K562 (cell line): ENCODE results near the gene C6orf62. TPM values are rescaled to one million over a fixed set of nuclear protein-coding genes. Genes with fewer than 3 reads are reported as not detected.

Source experiments
- ATAC-seq: fragments of 200-7000 bp; cut with Tn5 transposase; 3 replicates; pipeline ENCODE4 v1.9.1; 2020; ENCODE audit warnings: moderate library complexity
- BruUV-seq: library from RNA; stranded (reverse); fragments of 400-500 nt; replicated peaks from 2 replicates; lab custom pipeline; 2021; lab: Mats Ljungman, UMichigan
- CTCF ChIA-PET: fragments of 300-600 bp; formaldehyde crosslinking; extraction: SDS; loops from one replicate; lab custom pipeline; 2021; ENCODE audit warnings: low intra/inter-chr PET ratio; lab: Yijun Ruan, JAX
- POLR2A ChIA-PET: fragments of 300-600, 350-650 bp; sonication (Branson Sonifier 250); formaldehyde crosslinking; extraction: SDS; loops from one replicate; lab custom pipeline; 2021; ENCODE audit warnings: antibody characterized with exemption, inconsistent platforms; lab: Yijun Ruan, JAX
- DNase-seq, 4 experiments: peaks; one replicate each; pipeline versions ENCODE4 v3.0.0 to v3.0.0-alpha.2; 2011 to 2018; ENCODE audit warnings: low spot score in 3 of 4, mixed read lengths in 3 of 4; ENCODE audit errors: extremely low read depth in 1 of 4
- FAIRE-seq: peaks from 2 replicates; lab custom pipeline; 2011; peaks lifted over from hg19 to GRCh38; lab: Jason Lieb, UNC
- H2AFZ ChIP-seq: 2 replicates; pipeline ENCODE4 v1.6.0; 2011; ENCODE audit warnings: low read depth, low read length, control low read depth, inconsistent platforms
- H3K27ac ChIP-seq: fragments of 200-600 bp; 3 replicates; pipeline ENCODE4 v1.8.0; 2011; ENCODE audit warnings: low read depth, mild to moderate bottlenecking, control low read depth, inconsistent platforms, low read length, moderate library complexity, mixed read lengths; ENCODE audit errors: extremely low read depth
- H3K27me3 ChIP-seq, 2 experiments: fragments of 300-600 bp in 1 of 2; 2 replicates in 1 of 2; 3 replicates in 1 of 2; pipeline versions ENCODE4 v1.6.0 to v1.8.0; 2011; ENCODE audit warnings: inconsistent platforms in 2 of 2, low read length in 2 of 2, mild to moderate bottlenecking in 1 of 2, mixed read lengths in 1 of 2, moderate library complexity in 1 of 2; ENCODE audit not compliant: control insufficient read depth in 2 of 2, insufficient read depth in 2 of 2
- H3K36me3 ChIP-seq: fragments of 300-600 bp; 3 replicates; pipeline ENCODE4 v1.8.0; 2011; ENCODE audit warnings: mild to moderate bottlenecking, low read length, inconsistent platforms; ENCODE audit not compliant: control insufficient read depth, insufficient read depth
- H3K4me1 ChIP-seq, 2 experiments: fragments of 200-600 bp in 1 of 2; replicated peaks in 1 of 2; 2 replicates in 1 of 2; 3 replicates in 1 of 2; pipeline versions ENCODE4 v1.5.1 to v1.8.0; 2011; ENCODE audit warnings: inconsistent platforms in 2 of 2, low read length in 2 of 2, mild to moderate bottlenecking in 1 of 2, mixed read lengths in 1 of 2, moderate library complexity in 1 of 2; ENCODE audit not compliant: control insufficient read depth in 2 of 2, insufficient read depth in 2 of 2
- H3K4me2 ChIP-seq: 2 replicates; pipeline ENCODE4 v1.6.1; 2011; ENCODE audit warnings: low read length, control low read depth, inconsistent platforms, mixed read lengths; ENCODE audit not compliant: insufficient read depth
- H3K4me3 ChIP-seq: fragments of 200-600 bp; sonication (generic), shearing (Covaris generic); 2 replicates; pipeline ENCODE4 v1.5.1; 2016; ENCODE audit warnings: control low read depth, inconsistent platforms
- H3K79me2 ChIP-seq: fragments of 200-600 bp; 3 replicates; pipeline ENCODE4 v1.8.0; 2011; ENCODE audit warnings: low read length, inconsistent platforms; ENCODE audit not compliant: control insufficient read depth, insufficient read depth
- H3K9ac ChIP-seq, 2 experiments: 2 replicates each; pipeline versions ENCODE4 v1.6.0 to v1.6.1; 2011; ENCODE audit warnings: low read depth in 2 of 2, low read length in 2 of 2, control low read depth in 1 of 2, inconsistent platforms in 1 of 2, mild to moderate bottlenecking in 1 of 2, mixed read lengths in 1 of 2; ENCODE audit not compliant: insufficient read depth in 1 of 2
- H3K9me1 ChIP-seq: one replicate; pipeline ENCODE4 v1.6.0; 2011; ENCODE audit warnings: inconsistent platforms, mild to moderate bottlenecking, low read length, moderate library complexity; ENCODE audit not compliant: control insufficient read depth, insufficient read depth
- H3K9me3 ChIP-seq: replicated peaks from 2 replicates; pipeline ENCODE4 v1.5.1; 2011; ENCODE audit warnings: low read depth, low read length, inconsistent platforms; ENCODE audit not compliant: control insufficient read depth, insufficient read depth
- H4K20me1 ChIP-seq: replicated peaks from 2 replicates; pipeline ENCODE4 v1.6.1; 2011; ENCODE audit warnings: low read length, inconsistent platforms, mixed read lengths; ENCODE audit not compliant: control insufficient read depth, insufficient read depth
- ARID2 ChIP-seq: fragments of 450-650 bp; IDR thresholded peaks from 2 replicates; pipeline ENCODE4 v1.6.1; 2017; ENCODE audit warnings: antibody characterized with exemption, mild to moderate bottlenecking
- ATF3 ChIP-seq, 2 experiments: fragments of 450-650 bp in 1 of 2; sonication (generic) in 1 of 2; formaldehyde crosslinking in 1 of 2; IDR thresholded peaks in 1 of 2; conservative IDR thresholded peaks in 1 of 2; 2 replicates each; pipeline versions ENCODE4 v1.6.1 to v1.8.1; 2016 to 2023; ENCODE audit warnings: mild to moderate bottlenecking in 2 of 2, moderate library complexity in 2 of 2, inconsistent platforms in 1 of 2, missing genetic modification reagents in 1 of 2
- BMI1 ChIP-seq: fragments of 150-350 bp; IDR thresholded peaks from 2 replicates; pipeline ENCODE4 v1.6.1; 2014; ENCODE audit warnings: low read length
- BRD4 ChIP-seq: fragments of 200-600 bp; sonication (generic); IDR thresholded peaks from 2 replicates; pipeline ENCODE4 v1.6.1; 2017; ENCODE audit warnings: inconsistent platforms
- CBX5 ChIP-seq: IDR thresholded peaks from 2 replicates; pipeline ENCODE4 v1.6.1; 2014; ENCODE audit warnings: low read depth, borderline replicate concordance
- EZH2 ChIP-seq: IDR thresholded peaks from 2 replicates; pipeline ENCODE4 v1.6.1; 2012; ENCODE audit warnings: low read depth, mild to moderate bottlenecking, inconsistent platforms, low read length, borderline replicate concordance
- GTF2E2 ChIP-seq: fragments of 200-800 bp; sonication (Bioruptor generic); IDR thresholded peaks from 2 replicates; pipeline ENCODE4 v1.6.1; 2016; ENCODE audit warnings: missing genetic modification characterization, missing compliant biosample characterization
- HDAC2 ChIP-seq: fragments of 450-650 bp; IDR thresholded peaks from 2 replicates; pipeline ENCODE4 v1.6.1; 2016; ENCODE audit warnings: mild to moderate bottlenecking
- NFE2 ChIP-seq: IDR thresholded peaks from 2 replicates; pipeline ENCODE4 v1.6.1; 2014; ENCODE audit warnings: antibody characterized with exemption, low read depth
- NFXL1 ChIP-seq: fragments of 450-650 bp; formaldehyde crosslinking; IDR thresholded peaks from 2 replicates; pipeline ENCODE4 v1.4.0; 2021; ENCODE audit warnings: mild to moderate bottlenecking
- POLR2G ChIP-seq: fragments of 200-400 bp; formaldehyde crosslinking; IDR thresholded peaks from 2 replicates; pipeline ENCODE4 v1.6.1; 2017; ENCODE audit warnings: low read depth, mild to moderate bottlenecking, antibody characterized with exemption, low read length, moderate library complexity
- POLR3A ChIP-seq: IDR thresholded peaks from 2 replicates; pipeline ENCODE4 v1.6.1; 2011; ENCODE audit warnings: borderline replicate concordance, mild to moderate bottlenecking, moderate library complexity; ENCODE audit not compliant: insufficient read length, insufficient read depth; ENCODE audit errors: extremely low read depth
- POLR3G ChIP-seq: IDR thresholded peaks from 2 replicates; pipeline ENCODE4 v1.6.1; 2011; ENCODE audit not compliant: insufficient read length, insufficient replicate concordance; ENCODE audit errors: extremely low read depth
- SMARCB1 ChIP-seq: IDR thresholded peaks from 2 replicates; pipeline ENCODE4 v1.6.1; 2011; ENCODE audit warnings: improper control_type of control experiment, low read depth; ENCODE audit not compliant: insufficient read length
- TAF1 ChIP-seq: IDR thresholded peaks from 2 replicates; pipeline ENCODE4 v1.6.1; 2011; ENCODE audit warnings: mild to moderate bottlenecking, low read length, moderate library complexity; ENCODE audit not compliant: insufficient read depth, control insufficient read depth, severe bottlenecking; ENCODE audit errors: extremely low read depth
- THAP12 ChIP-seq: fragments of 250-450 bp; sonication (Bioruptor Pico); IDR thresholded peaks from 2 replicates; pipeline ENCODE4 v1.9.0; 2021; ENCODE audit warnings: mild to moderate bottlenecking, inconsistent platforms
- ZNF57 ChIP-seq: fragments of 450-650 bp; formaldehyde crosslinking; IDR thresholded peaks from 2 replicates; pipeline ENCODE4 v1.4.0; 2020; ENCODE audit warnings: mild to moderate bottlenecking, moderate library complexity
- ZNF76 ChIP-seq: fragments of 250-450 bp; sonication (Bioruptor Pico); IDR thresholded peaks from 2 replicates; pipeline ENCODE4 v1.4.0; 2020; ENCODE audit warnings: mild to moderate bottlenecking, moderate library complexity, borderline replicate concordance
- WGBS: fragments of 100-300 bp; shearing (Covaris generic); methylation state at CpG from one replicate; pipeline ENCODE4 v1.1.6; 2016; ENCODE audit warnings: low coverage, mixed read lengths; ENCODE audit not compliant: insufficient coverage; ENCODE audit errors: missing lambda C conversion rate; 5-methylcytosine and 5-hydroxymethylcytosine counted together
- in situ Hi-C: fragments of 300-500 bp; cut with MboI; formaldehyde crosslinking; loops from 4 replicates; pipeline ENCODE4 v1.15.0; 2018; ENCODE audit warnings: inconsistent platforms, mixed read lengths
- intact Hi-C: fragments of 100-400 bp; cut with micrococcal nuclease; formaldehyde crosslinking; loops from 2 replicates; pipeline ENCODE4 v1.14.2; 2022
- polyA plus RNA-seq, 8 experiments: library from polyadenylated mRNA; depleted of rRNA in 4 of 8; stranded (reverse) in 5 of 8; unstranded in 3 of 8; fragments of >200 nt; fragmentation: Nextera tagmentation in 2 of 8; fragmentation: Illumina TruSeq in 1 of 8; extraction: Ambion mirVana in 2 of 8; extraction: Trizol in 1 of 8; gene quantifications; 2 replicates each; pipeline versions ENCODE4 v1.2.1 to v1.2.3, GENCODE V29; 2011 to 2014; ENCODE audit warnings: inconsistent platforms in 1 of 8, missing spikeins in 1 of 8
- total RNA-seq, 7 experiments: library from RNA; depleted of rRNA in 6 of 7; stranded (reverse); fragments of >200 nt in 6 of 7; fragmentation: Illumina TruSeq in 2 of 7; extraction: Trizol in 2 of 7; gene quantifications; 2 replicates each; pipeline versions ENCODE4 v1.2.1 to v1.2.3, GENCODE V29; 2011 to 2021; ENCODE audit warnings: low replicate concordance in 1 of 7
- TF ChIP-seq, protein P1 (sequence below): fragments of 250-450 bp; sonication (Bioruptor Pico); IDR thresholded peaks from 2 replicates; pipeline ENCODE4 v1.4.0; 2020; ENCODE audit warnings: mild to moderate bottlenecking

The C6orf62 gene
- total and polyA plus RNA-seq, 9 of the 15 experiments (the other 6 are each of a cell fraction or from before 2014, with no cell fraction given): 48.5 to 579 (median 111) TPM

DNA sequence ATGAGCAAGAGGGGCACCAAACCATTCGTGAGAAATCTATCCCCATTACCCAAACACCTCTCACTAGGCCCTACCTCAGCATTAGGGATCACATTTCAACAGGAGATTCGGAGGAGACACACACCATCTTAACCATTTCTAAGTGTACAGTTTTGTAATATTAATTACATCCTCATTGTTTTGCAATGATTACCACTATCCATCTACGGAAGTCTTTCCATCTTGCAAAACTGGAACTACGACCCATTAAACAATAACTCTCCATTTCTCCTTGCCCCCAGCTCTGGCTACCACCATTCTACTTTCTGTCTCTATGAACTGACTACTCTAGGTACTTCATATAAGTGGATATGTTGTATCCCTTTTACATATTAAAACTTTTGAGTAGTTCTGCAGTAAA lies 32.0 kb downstream of the C6orf62 start:
- intact Hi-C loops: no loop called here

More for the DNA sequence above, 32.0 kb downstream of the C6orf62 start:
- WGBS: 85% methylated on average over 4 of the region's 4 CpGs
- H3K9me3 ChIP-seq: no peaks in the 10 kb centered on the region
- H3K27me3 ChIP-seq: no peaks in the 10 kb centered on the region
- TF ChIP-seq BMI1 (no peak), SMARCB1 (no peak), POLR3G (no peak), CBX5 (no peak), POLR2G (no peak), EZH2 (no peak), NFE2 (no peak), ZNF76 (CRISPR knock-in tag) (no peak), HDAC2 (no peak), GTF2E2 (tag) (no peak), TAF1 (no peak), ZNF57 (CRISPR knock-in tag) (no peak), THAP12 (CRISPR knock-in tag) (no peak), BRD4 (no peak), NFXL1 (CRISPR knock-in tag) (no peak), ATF3 (IDR thresholded peaks at IDR 0.05) (no peak), ATF3 (CRISPR knock-in tag; conservative IDR thresholded peaks at IDR 0.05) (no peak), ARID2 (no peak), POLR3A (no peak)
- TF ChIP-seq, protein P1, sequence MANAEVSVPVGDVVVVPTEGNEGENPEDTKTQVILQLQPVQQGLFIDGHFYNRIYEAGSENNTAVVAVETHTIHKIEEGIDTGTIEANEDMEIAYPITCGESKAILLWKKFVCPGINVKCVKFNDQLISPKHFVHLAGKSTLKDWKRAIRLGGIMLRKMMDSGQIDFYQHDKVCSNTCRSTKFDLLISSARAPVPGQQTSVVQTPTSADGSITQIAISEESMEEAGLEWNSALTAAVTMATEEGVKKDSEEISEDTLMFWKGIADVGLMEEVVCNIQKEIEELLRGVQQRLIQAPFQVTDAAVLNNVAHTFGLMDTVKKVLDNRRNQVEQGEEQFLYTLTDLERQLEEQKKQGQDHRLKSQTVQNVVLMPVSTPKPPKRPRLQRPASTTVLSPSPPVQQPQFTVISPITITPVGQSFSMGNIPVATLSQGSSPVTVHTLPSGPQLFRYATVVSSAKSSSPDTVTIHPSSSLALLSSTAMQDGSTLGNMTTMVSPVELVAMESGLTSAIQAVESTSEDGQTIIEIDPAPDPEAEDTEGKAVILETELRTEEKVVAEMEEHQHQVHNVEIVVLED (CRISPR knock-in tag): no peak
- FAIRE-seq (no peak), ATAC-seq (no peak), DNase-seq (no peak)
- in situ Hi-C loops: no loop called here
- H3K27ac ChIP-seq: no peak overlapping the region
- no peaks in the 10 kb centered on the region for H4K20me1 ChIP-seq
- ChIA-PET CTCF (no interaction called here), POLR2A (interaction anchor here (0.7 kb wide), 1 partner anchor 448 kb away, joined by 3 read pairs; no protein-coding TSS in a partner anchor)
- H3K9ac ChIP-seq: no peak overlapping the region
- no peak overlapping the region for H2AFZ ChIP-seq
- no peaks in the 10 kb centered on the region for H3K9me1 ChIP-seq
- no peak overlapping the region for H3K4me2 ChIP-seq
- peaks cover 4 to 7% of the 10 kb centered on the region in 2 experiments; a peak in 3 of 5 replicates for H3K4me1 ChIP-seq
- H3K4me3 ChIP-seq: no peak overlapping the region
- peaks cover 3% of the 10 kb centered on the region; the same call in 1 of the 3 replicates for H3K36me3 ChIP-seq
- peaks cover 3% of the 10 kb centered on the region; the same call in 1 of the 3 replicates for H3K79me2 ChIP-seq
- no TSS peak for BruUV-seq
